ENCODE data around the gene OR51A7. TPM values are rescaled to one million over a fixed set of nuclear protein-coding genes. Genes with fewer than 3 reads are reported as not detected.

OR51A7 gene
- total and polyA plus RNA-seq, 2 experiments from 2014 or later: not detected

DNA sequence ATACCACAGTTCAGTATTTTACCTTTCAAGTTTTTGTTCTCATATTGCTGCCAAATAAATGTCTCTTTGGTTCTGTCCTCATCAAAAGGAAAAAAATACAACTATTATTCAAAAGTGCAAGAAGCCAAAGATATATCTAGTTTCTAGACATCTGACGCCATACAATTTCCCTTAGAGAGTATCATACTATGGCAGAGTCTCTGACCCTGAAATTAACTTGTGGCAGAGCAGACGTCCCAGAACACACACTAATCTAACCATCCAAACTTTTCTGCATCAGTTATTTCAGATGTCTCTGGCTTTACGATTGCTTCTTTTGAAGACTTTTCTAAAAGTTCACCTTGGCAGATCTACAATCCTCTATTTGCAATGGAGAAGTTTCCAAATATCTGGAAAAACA lies 19.2 kb upstream of the OR51A7 start:
- no peaks in the 10 kb centered on the region for H3K27me3 ChIP-seq
- WGBS (ENCODE audit: low lambda C conversion rate, missing lambda C conversion rate): 86% methylated on average over 3 of the region's 3 CpGs
- DNase-seq (ENCODE audit: low spot score): no peak

DNA sequence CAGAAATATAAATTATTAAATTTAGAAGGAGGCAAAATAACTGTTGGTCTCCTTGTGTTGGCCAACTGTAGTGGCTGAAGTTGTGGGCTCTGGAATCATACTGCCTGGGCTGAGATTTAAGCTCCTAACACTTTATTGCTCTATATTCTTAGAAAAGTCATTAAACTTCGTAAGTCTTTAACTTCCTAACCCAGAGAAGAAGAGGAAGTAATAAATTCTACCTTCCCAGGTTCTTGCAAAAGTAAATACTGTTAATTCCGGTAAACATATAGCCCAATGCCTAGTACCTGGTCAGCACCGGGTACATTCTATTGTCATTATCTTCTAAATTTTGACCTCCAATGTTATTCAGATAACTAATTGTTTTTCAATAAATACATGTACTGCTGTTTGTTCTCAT lies 17.4 kb upstream of the OR51A7 start:
- H3K9me2 ChIP-seq (replicated peaks; ENCODE audit: insufficient read depth): no peaks in the 10 kb centered on the region
- 64% methylated on average over 3 of the region's 3 CpGs for WGBS (ENCODE audit: low lambda C conversion rate, missing lambda C conversion rate)
- no peak overlapping the region for H3K27ac ChIP-seq
- no peaks in the 10 kb centered on the region for H4K20me1 ChIP-seq (ENCODE audit: insufficient read depth, poor library complexity, severe bottlenecking)
- H3K4me3 ChIP-seq: no peak overlapping the region
- no peaks in the 10 kb centered on the region for H3K4me1 ChIP-seq (ENCODE audit: insufficient read depth)
- no peaks in the 10 kb centered on the region for H3K79me2 ChIP-seq
- no peaks in the 10 kb centered on the region for H3K9me3 ChIP-seq (ENCODE audit: low read depth)
- no peak overlapping the region for H3K4me2 ChIP-seq
- H2AFZ ChIP-seq: no peak overlapping the region
- no peak for DNase-seq (ENCODE audit: low spot score)
- TF ChIP-seq EZH2phosphoT487 (IDR thresholded peaks at IDR 0.05; ENCODE audit: low read depth, severe bottlenecking, unreplicated experiment): no peak
- TF ChIP-seq EZH2 (IDR thresholded peaks at IDR 0.05; ENCODE audit: borderline replicate concordance): no peak
- TF ChIP-seq CTCF (IDR thresholded peaks at IDR 0.05; ENCODE audit: poor library complexity): no peak
- H3K27me3 ChIP-seq: no peaks in the 10 kb centered on the region
- H3K36me3 ChIP-seq (replicated peaks; ENCODE audit: insufficient read depth, low read depth): no peaks in the 10 kb centered on the region

More for the DNA sequence above, 19.2 kb upstream of the OR51A7 start:
- no peaks in the 10 kb centered on the region for H4K20me1 ChIP-seq (ENCODE audit: insufficient read depth, poor library complexity, severe bottlenecking)
- no peak overlapping the region for H2AFZ ChIP-seq
- no peak overlapping the region for H3K4me3 ChIP-seq
- H3K4me2 ChIP-seq: no peak overlapping the region
- H3K27ac ChIP-seq: no peak overlapping the region
- no peaks in the 10 kb centered on the region for H3K36me3 ChIP-seq (replicated peaks; ENCODE audit: insufficient read depth, low read depth)
- H3K9me2 ChIP-seq (replicated peaks; ENCODE audit: insufficient read depth): no peaks in the 10 kb centered on the region
- TF ChIP-seq CTCF (IDR thresholded peaks at IDR 0.05; ENCODE audit: poor library complexity): no peak
- TF ChIP-seq EZH2phosphoT487 (IDR thresholded peaks at IDR 0.05; ENCODE audit: low read depth, severe bottlenecking, unreplicated experiment): no peak
- no peak for TF ChIP-seq EZH2 (IDR thresholded peaks at IDR 0.05; ENCODE audit: borderline replicate concordance)
- H3K79me2 ChIP-seq: no peaks in the 10 kb centered on the region
- no peaks in the 10 kb centered on the region for H3K4me1 ChIP-seq (ENCODE audit: insufficient read depth)
- no peaks in the 10 kb centered on the region for H3K9me3 ChIP-seq (ENCODE audit: low read depth)

- H3K9me2 ChIP-seq (replicated peaks; ENCODE audit: insufficient read depth): no peaks in the 10 kb centered on the region
- 0% methylated on average over 1 of the region's 1 CpG for WGBS (ENCODE audit: low lambda C conversion rate, missing lambda C conversion rate)
- no peak overlapping the region for H3K27ac ChIP-seq
- TF ChIP-seq EZH2 (IDR thresholded peaks at IDR 0.05; ENCODE audit: borderline replicate concordance): no peak
- no peak for TF ChIP-seq EZH2phosphoT487 (IDR thresholded peaks at IDR 0.05; ENCODE audit: low read depth, severe bottlenecking, unreplicated experiment)
- no peak for TF ChIP-seq CTCF (IDR thresholded peaks at IDR 0.05; ENCODE audit: poor library complexity)
- no peaks in the 10 kb centered on the region for H3K36me3 ChIP-seq (replicated peaks; ENCODE audit: insufficient read depth, low read depth)
- no peak for DNase-seq (ENCODE audit: low spot score)
- no peak overlapping the region for H2AFZ ChIP-seq
- no peaks in the 10 kb centered on the region for H3K79me2 ChIP-seq
- H3K4me1 ChIP-seq (ENCODE audit: insufficient read depth): no peaks in the 10 kb centered on the region
- no peak overlapping the region for H3K4me2 ChIP-seq
- no peaks in the 10 kb centered on the region for H3K27me3 ChIP-seq
- no peaks in the 10 kb centered on the region for H4K20me1 ChIP-seq (ENCODE audit: insufficient read depth, poor library complexity, severe bottlenecking)
- H3K4me3 ChIP-seq: no peak overlapping the region
- no peaks in the 10 kb centered on the region for H3K9me3 ChIP-seq (ENCODE audit: low read depth)
Measured at GRCh38 chr11:4887591-4887990, 16.0 kb upstream of the OR51A7 start.

DNA sequence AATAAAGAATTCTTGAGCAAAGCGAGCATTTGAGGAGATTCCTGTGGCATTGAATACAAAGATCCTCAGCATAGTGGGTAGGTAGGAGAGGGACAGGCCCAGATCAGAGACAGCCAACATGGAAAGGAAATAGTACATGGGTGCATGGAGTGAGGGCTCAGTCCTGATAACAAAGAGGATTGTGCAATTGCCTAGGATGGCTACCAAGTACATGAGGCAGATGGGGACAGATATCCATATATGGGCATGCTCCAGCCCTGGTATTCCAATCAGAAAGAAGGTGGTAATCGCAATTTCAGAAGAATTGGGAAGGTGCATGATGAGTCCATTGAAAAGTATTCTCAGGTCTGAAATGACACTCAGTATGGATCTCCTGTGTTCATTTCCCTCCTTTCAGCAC lies 13.3 kb upstream of the OR51A7 start:
- H3K9me2 ChIP-seq (replicated peaks; ENCODE audit: insufficient read depth): no peaks in the 10 kb centered on the region
- H3K79me2 ChIP-seq: no peaks in the 10 kb centered on the region
- H2AFZ ChIP-seq: no peak overlapping the region
- H3K27me3 ChIP-seq: no peaks in the 10 kb centered on the region
- H3K9me3 ChIP-seq (ENCODE audit: low read depth): no peaks in the 10 kb centered on the region
- WGBS (ENCODE audit: low lambda C conversion rate, missing lambda C conversion rate): 92% methylated on average over 2 of the region's 2 CpGs
- H3K36me3 ChIP-seq (replicated peaks; ENCODE audit: insufficient read depth, low read depth): no peaks in the 10 kb centered on the region
- DNase-seq (ENCODE audit: low spot score): no peak
- no peaks in the 10 kb centered on the region for H3K4me1 ChIP-seq (ENCODE audit: insufficient read depth)
- no peak overlapping the region for H3K4me2 ChIP-seq
- no peaks in the 10 kb centered on the region for H4K20me1 ChIP-seq (ENCODE audit: insufficient read depth, poor library complexity, severe bottlenecking)
- H3K27ac ChIP-seq: no peak overlapping the region
- TF ChIP-seq EZH2 (IDR thresholded peaks at IDR 0.05; ENCODE audit: borderline replicate concordance) (no peak), EZH2phosphoT487 (IDR thresholded peaks at IDR 0.05; ENCODE audit: low read depth, severe bottlenecking, unreplicated experiment) (no peak), CTCF (IDR thresholded peaks at IDR 0.05; ENCODE audit: poor library complexity) (no peak)
- H3K4me3 ChIP-seq: no peak overlapping the region

All from hepatocyte (in vitro differentiated cells).